B cell (primary cell): ENCODE results near the gene AGXT2.

Experiments
- CTCF ChIP-seq: fragments of 200-600 bp; IDR thresholded peaks from one replicate; pipeline ENCODE4 v1.8.0; 2022; ENCODE audit warnings: antibody characterized with exemption, mild to moderate bottlenecking
- EZH2 ChIP-seq: IDR thresholded peaks from 2 replicates; pipeline ENCODE4 v1.6.1; 2012; ENCODE audit warnings: borderline replicate concordance, low read depth, mild to moderate bottlenecking, moderate library complexity, low read length; ENCODE audit not compliant: insufficient read depth, poor library complexity, severe bottlenecking

- TF ChIP-seq CTCF (no peak), EZH2 (no peak)
Observed at GRCh38 chr5:35052838-35053237, 5.1 kb upstream of the AGXT2 start.
